Adrenal gland (tissue), 12 donors: ENCODE data around the gene PITX2. TPM values are rescaled to one million over a fixed set of nuclear protein-coding genes. Genes with fewer than 3 reads are reported as not detected.

Source experiments
- DNase-seq, 7 donors: peaks; one replicate each; pipeline ENCODE4 v3.0.0-alpha.2; 2019 to 2020
- H3K27ac ChIP-seq, 5 donors: fragments of 200-600 bp; sonication (generic) in 4 of 5; 1 replicate in 3 of 5; 2 replicates in 2 of 5; pipeline versions ENCODE4 v1.5.1 to v1.8.0; 2016 to 2020; ENCODE audit warnings: mild to moderate bottlenecking in 1 of 5
- H3K27me3 ChIP-seq: fragments of 200-600 bp; 2 replicates; pipeline ENCODE4 v1.8.0; 2021
- H3K36me3 ChIP-seq, 2 donors: fragments of 200-600 bp; replicated peaks in 1 of 2; 1 replicate in 1 of 2; 2 replicates in 1 of 2; pipeline versions ENCODE4 v1.5.1 to v1.8.0; 2018 to 2022
- H3K4me1 ChIP-seq, 2 donors: fragments of 200-600 bp; replicated peaks in 1 of 2; 1 replicate in 1 of 2; 2 replicates in 1 of 2; pipeline versions ENCODE4 v1.5.1 to v1.8.0; 2018 to 2021
- H3K4me3 ChIP-seq, 4 donors: fragments of 200-600 bp; sonication (generic) in 3 of 4; one replicate each; pipeline ENCODE4 v1.5.1; 2016 to 2018
- H3K9me3 ChIP-seq, 3 donors: fragments of 200-600 bp; sonication (generic) in 1 of 3; replicated peaks in 1 of 3; 1 replicate in 2 of 3; 2 replicates in 1 of 3; pipeline versions ENCODE4 v1.5.1 to v1.8.0; 2016 to 2021
- CTCF ChIP-seq, 6 experiments: fragments of 450-650 bp in 4 of 6; fragments of 200-600 bp in 2 of 6; sonication (generic) in 1 of 6; IDR thresholded peaks; 1 replicate in 5 of 6; 2 replicates in 1 of 6; pipeline versions ENCODE4 v1.5.1 to v1.8.0; 2016 to 2021; ENCODE audit warnings: antibody characterized with exemption in 6 of 6, mild to moderate bottlenecking in 2 of 6, moderate library complexity in 1 of 6
- POLR2A ChIP-seq, 2 donors: fragments of 450-650 bp; IDR thresholded peaks; one replicate each; pipeline ENCODE4 v1.6.1; 2017; ENCODE audit warnings: antibody characterized with exemption in 2 of 2, mild to moderate bottlenecking in 2 of 2, moderate library complexity in 1 of 2
- WGBS, 4 donors: extraction: QIAGEN DNeasy Blood & Tissue Kit in 2 of 4; methylation state at CpG; one replicate each; pipeline versions ENCODE4 v1.1.5 to v1.1.7; 2013 to 2017; 5-methylcytosine and 5-hydroxymethylcytosine counted together
- intact Hi-C, 2 donors: fragments of 100-400 bp; cut with DNase I; formaldehyde crosslinking; loops; one replicate each; pipeline versions ENCODE4 v1.14.1 to v1.15.0; 2022 to 2023
- polyA plus RNA-seq, 3 donors: library from polyadenylated mRNA; stranded (reverse); fragments of 200-250 nt in 2 of 3; fragments of 350-450 nt in 1 of 3; fragmentation: Illumina TruSeq in 1 of 3; extraction: RNeasy Lipid Tissue Mini Kit (QIAGEN cat#74804) in 1 of 3; gene quantifications; one replicate each; pipeline ENCODE4 v1.2.3, GENCODE V29; 2013 to 2014
- total RNA-seq, 9 donors: library from RNA; depleted of rRNA in 4 of 9; stranded (reverse); fragments of >200 nt in 4 of 9; fragments of 120-200 nt in 1 of 9; fragmentation: NEBNext Ultra II Directional in 1 of 9; extraction: Animal tissue kit (Norgen Biotek cat#: 25700) in 1 of 9; gene quantifications; one replicate each; pipeline versions ENCODE4 v1.1.0 to v1.2.4, GENCODE V29; 2013 to 2023
- donor health status: healthy with polysubstance abuse.
- donor health status: Bipolar disorder and iron deficiency.
- donor health status: DM: yes; HTN: yes; CAD: no.
- donor health status: DM: no; HTN: no; CAD: no.
- donor health status: DM: no; HTN: no; CAD: no.
- donor health status: DM: yes; HTN: yes; CAD: no.

The PITX2 gene
- total and polyA plus RNA-seq, 12 donors, result 0.22 TPM; not detected in 11

GRCh38 chr4:110643096-110643495 is 20.2 kb upstream of the PITX2 start:
- Histone ChIP-seq H3K36me3 (no peaks in the 10 kb centered on the region), H3K27me3 (peaks cover 56% of the 10 kb centered on the region), H3K4me1 (no peaks in the 10 kb centered on the region), H3K4me3 (no peak overlapping the region), H3K27ac (no peak overlapping the region), H3K9me3 (no peaks in the 10 kb centered on the region)
- WGBS, 4 donors, result 56 to 69% (median 62%) methylated on average over 1 of the region's 1 CpG
- TF ChIP-seq POLR2A (IDR thresholded peaks at IDR 0.05), result no peak
- no peak for TF ChIP-seq CTCF (IDR thresholded peaks at IDR 0.05)
- intact Hi-C loops, result no loop called here
- DNase-seq, result no peak

DNA sequence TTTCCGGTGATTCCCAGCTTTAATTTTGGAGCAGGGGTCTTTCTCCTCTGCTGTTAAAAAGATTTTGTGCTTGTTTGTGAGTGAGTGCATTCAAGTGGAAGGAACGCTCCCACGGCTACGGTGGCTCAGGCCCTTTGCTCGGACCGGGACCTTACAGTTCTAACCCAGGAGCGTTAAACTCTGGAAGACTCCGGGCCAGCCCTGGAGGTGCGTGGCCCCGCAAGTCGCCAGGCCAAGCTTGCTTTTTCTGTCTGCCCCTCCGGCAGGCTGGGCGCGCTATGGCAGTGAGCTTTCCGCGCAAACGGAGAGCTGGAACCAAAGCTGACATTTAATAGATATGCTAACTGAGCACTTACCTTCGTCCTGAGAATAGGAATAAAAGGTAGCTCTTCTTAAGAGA is 18.3 kb upstream of the PITX2 start:
- Histone ChIP-seq H3K4me3 (no peak overlapping the region), H3K27ac (no peak overlapping the region), H3K27me3 (peaks cover 74% of the 10 kb centered on the region), H3K4me1 (peaks cover 0 to 6% of the 10 kb centered on the region in 2 donors), H3K36me3 (no peaks in the 10 kb centered on the region), H3K9me3 (no peaks in the 10 kb centered on the region)
- DNase-seq, result no peak
- intact Hi-C loops, result no loop called here
- TF ChIP-seq CTCF (IDR thresholded peaks at IDR 0.05) (no peak), POLR2A (IDR thresholded peaks at IDR 0.05) (no peak)
- WGBS, 4 donors, result 3 to 12% (median 6%) methylated on average over 17 to 18 of the region's 18 CpGs

DNA sequence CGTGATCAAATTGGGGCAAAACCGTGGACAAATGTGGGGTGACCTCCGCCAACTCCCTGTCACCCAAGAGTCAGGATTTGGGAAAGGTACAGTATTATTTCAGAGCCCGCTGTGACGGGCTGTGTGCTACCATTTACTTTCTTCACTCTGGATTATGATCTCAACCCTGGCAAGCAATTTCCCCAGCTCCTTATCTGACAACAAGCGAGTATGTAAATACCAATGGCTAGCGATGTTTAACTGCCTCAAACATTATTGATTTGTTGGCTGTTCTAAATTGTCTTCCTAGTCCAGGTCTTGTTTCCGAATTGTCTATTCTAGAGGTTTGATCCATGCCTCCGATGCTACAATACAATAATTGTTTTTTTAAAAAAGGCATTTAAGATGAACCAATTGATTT is 17.7 kb upstream of the PITX2 start:
- Histone ChIP-seq H3K4me1 (peaks cover 0 to 6% of the 10 kb centered on the region in 2 donors), H3K4me3 (no peak overlapping the region), H3K27me3 (peaks cover 80% of the 10 kb centered on the region), H3K27ac (no peak overlapping the region), H3K36me3 (no peaks in the 10 kb centered on the region), H3K9me3 (no peaks in the 10 kb centered on the region)
- TF ChIP-seq CTCF (IDR thresholded peaks at IDR 0.05) (no peak), POLR2A (IDR thresholded peaks at IDR 0.05) (no peak)
- intact Hi-C loops, result no loop called here
- no peak for DNase-seq
- 10 to 14% (median 13%) methylated on average over 9 of the region's 9 CpGs for WGBS, 4 donors

DNA sequence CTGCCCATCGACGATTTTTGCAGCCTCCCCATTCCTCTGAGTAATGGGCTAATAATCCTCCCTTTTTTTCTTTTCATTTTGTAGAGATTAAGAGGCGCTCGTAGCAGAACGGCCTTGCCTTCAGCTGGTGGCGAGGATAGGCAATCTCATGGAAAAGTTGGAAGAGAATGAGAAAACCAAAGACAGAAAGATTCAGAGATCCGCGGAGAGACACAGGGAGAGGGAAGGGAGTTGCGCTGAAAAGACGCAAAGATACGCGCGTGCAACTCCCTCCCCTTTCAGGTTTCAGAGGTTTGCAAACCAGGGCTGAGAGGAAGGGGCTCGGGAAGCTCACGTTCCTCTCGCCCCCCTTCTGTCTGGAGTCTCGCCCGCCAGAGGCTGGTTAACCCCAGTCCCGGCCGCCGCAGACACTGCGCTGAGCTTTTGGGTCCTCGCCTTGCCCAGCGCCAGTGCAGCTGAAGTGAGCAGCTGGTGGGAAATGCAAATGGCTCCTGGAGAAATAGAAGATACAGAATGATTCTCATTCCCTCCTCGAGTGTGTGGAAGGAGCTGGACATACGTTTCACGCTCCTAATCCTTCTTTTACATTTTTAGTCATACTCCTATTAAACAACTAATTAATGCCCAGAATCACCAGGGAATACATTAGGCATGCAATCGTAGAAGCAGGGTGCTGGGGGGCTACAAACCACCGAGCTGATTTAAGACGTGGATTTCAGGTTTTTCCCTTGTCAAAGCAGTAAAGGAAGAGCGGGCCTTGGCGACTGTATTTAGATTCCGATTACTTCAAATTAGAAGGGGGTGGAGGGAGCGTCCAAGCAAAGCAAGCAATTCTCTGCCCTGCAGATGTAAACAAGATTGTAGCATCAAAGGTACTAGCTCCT is 16.6 kb upstream of the PITX2 start:
- H3K4me3 ChIP-seq, result no peak overlapping the region
- H3K27ac ChIP-seq, result no peak overlapping the region
- DNase-seq, result no peak
- H3K9me3 ChIP-seq, result no peaks in the 10 kb centered on the region
- 7 to 9% (median 7%) methylated on average over 30 to 34 of the region's 34 CpGs for WGBS, 4 donors
- intact Hi-C loops, result no loop called here
- H3K36me3 ChIP-seq, result no peaks in the 10 kb centered on the region
- peaks cover 91% of the 10 kb centered on the region for H3K27me3 ChIP-seq
- peaks cover 0 to 6% of the 10 kb centered on the region in 2 donors for H3K4me1 ChIP-seq
- TF ChIP-seq CTCF (IDR thresholded peaks at IDR 0.05) (no peak), POLR2A (IDR thresholded peaks at IDR 0.05) (no peak)
